ENCODE results near the gene AQP5. TPM values are rescaled to one million over a fixed set of nuclear protein-coding genes. Genes with fewer than 3 reads are reported as not detected.

The AQP5 gene
- total RNA-seq, 1 donor from 2014 or later, result not detected

DNA sequence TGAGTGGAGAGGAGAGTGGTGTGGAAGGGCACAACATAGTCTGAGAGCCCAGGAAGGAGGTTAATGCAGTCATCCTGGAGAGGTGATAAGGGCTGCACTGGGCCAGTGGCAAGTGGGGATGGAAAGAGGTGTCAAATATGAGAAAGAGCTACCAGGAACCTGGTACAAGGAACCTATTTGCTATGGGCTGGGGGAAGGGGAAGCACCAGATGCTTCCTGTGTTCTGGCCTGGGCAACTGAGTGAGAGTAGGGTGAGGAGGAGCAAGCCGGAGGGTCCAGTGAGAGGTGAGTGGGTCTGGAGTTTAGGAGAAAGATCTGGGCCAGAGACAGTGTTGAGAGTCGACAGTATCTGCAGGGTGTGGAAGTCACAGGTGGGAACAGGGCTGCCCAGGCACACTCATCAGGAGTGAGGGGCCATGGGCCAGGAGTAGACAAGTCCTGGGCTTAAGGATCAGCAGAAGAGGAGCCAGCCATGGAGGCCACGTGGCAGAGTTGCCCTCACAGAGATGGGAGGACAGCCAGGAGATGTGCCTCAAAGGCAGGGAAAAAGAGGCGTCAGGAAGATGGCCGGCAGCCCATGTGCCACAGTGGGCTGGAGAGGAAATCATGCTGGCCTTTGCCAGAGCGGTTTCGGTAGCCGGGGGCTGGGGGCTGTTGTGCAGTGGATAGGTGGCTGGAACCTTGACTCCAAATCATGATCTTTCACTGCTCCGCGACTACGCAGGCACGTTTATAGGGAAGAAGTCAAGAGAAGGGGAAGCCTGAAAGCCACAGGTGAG is 8.2 kb downstream of the AQP5 start:
- TF ChIP-seq, protein P1, sequence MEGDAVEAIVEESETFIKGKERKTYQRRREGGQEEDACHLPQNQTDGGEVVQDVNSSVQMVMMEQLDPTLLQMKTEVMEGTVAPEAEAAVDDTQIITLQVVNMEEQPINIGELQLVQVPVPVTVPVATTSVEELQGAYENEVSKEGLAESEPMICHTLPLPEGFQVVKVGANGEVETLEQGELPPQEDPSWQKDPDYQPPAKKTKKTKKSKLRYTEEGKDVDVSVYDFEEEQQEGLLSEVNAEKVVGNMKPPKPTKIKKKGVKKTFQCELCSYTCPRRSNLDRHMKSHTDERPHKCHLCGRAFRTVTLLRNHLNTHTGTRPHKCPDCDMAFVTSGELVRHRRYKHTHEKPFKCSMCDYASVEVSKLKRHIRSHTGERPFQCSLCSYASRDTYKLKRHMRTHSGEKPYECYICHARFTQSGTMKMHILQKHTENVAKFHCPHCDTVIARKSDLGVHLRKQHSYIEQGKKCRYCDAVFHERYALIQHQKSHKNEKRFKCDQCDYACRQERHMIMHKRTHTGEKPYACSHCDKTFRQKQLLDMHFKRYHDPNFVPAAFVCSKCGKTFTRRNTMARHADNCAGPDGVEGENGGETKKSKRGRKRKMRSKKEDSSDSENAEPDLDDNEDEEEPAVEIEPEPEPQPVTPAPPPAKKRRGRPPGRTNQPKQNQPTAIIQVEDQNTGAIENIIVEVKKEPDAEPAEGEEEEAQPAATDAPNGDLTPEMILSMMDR (IDR thresholded peaks at IDR 0.05; ENCODE audit: partially characterized antibody, unreplicated experiment), result no peak
- peaks cover 13% of the 10 kb centered on the region for H3K4me1 Mint-ChIP-seq (ENCODE audit: low read depth, unreplicated experiment)
- no peak overlapping the region for H3K4me3 Mint-ChIP-seq (ENCODE audit: unreplicated experiment)

DNA sequence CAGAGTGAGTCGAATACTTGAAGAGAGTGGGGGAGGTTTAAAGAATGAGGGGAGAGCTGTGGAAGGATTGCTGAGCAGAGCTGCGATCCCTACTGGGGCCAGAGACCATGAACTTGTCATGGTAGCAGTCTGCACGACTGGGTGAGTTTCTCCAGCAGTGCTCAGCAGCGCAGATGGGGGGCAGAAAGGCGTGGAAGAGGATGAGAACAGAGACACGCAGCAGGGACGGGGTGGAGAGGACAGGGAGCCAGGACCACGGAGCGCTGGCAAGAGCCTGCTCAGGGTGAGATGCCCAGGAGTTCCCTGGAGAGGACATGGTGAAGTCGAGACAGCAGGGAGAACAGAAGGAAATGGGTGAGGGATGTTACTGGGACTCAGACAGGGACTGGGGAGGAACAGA is 9.0 kb downstream of the AQP5 start:
- peaks cover 10% of the 10 kb centered on the region for H3K9me3 Mint-ChIP-seq (ENCODE audit: unreplicated experiment)
- H3K27ac Mint-ChIP-seq (ENCODE audit: unreplicated experiment), result no peak overlapping the region
- H3K4me3 Mint-ChIP-seq (ENCODE audit: unreplicated experiment), result no peak overlapping the region
- no peak for DNase-seq
- TF ChIP-seq, protein P1 (IDR thresholded peaks at IDR 0.05; ENCODE audit: partially characterized antibody, unreplicated experiment), result no peak
- no peaks in the 10 kb centered on the region for H3K36me3 Mint-ChIP-seq (ENCODE audit: unreplicated experiment)
- peaks cover 15% of the 10 kb centered on the region for H3K4me1 Mint-ChIP-seq (ENCODE audit: low read depth, unreplicated experiment)
- no peaks in the 10 kb centered on the region for H3K27me3 Mint-ChIP-seq (ENCODE audit: unreplicated experiment)

More for the DNA sequence above, 8.2 kb downstream of the AQP5 start:
- peaks cover 10% of the 10 kb centered on the region for H3K9me3 Mint-ChIP-seq (ENCODE audit: unreplicated experiment)
- H3K27ac Mint-ChIP-seq (ENCODE audit: unreplicated experiment), result no peak overlapping the region
- no peak for DNase-seq
- H3K36me3 Mint-ChIP-seq (ENCODE audit: unreplicated experiment), result no peaks in the 10 kb centered on the region
- no peaks in the 10 kb centered on the region for H3K27me3 Mint-ChIP-seq (ENCODE audit: unreplicated experiment)

DNA sequence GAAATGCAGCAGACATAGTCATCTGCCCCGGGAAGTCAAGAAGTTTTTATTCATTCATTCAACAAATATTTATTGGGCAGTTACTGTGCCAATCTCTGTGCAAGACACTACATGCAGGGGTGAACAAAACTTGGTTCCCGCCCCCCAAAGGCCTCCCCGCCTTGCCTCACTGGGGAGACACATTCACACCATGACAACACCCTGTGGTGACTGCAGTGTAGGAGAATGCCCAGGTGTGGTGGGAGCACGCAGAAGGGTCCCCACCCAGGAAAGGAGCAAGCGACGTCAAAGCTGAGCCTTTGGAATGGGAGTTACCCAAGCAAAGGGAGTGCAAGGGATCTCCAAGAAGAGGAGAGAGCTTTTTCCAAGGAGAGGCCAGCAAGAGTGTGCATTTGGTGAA is 9.5 kb downstream of the AQP5 start:
- Mint-ChIP-seq H3K36me3 (ENCODE audit: unreplicated experiment) (no peaks in the 10 kb centered on the region), H3K27ac (ENCODE audit: unreplicated experiment) (no peak overlapping the region), H3K4me1 (ENCODE audit: low read depth, unreplicated experiment) (peaks cover 15% of the 10 kb centered on the region), H3K27me3 (ENCODE audit: unreplicated experiment) (no peaks in the 10 kb centered on the region), H3K4me3 (ENCODE audit: unreplicated experiment) (no peak overlapping the region), H3K9me3 (ENCODE audit: unreplicated experiment) (peaks cover 9% of the 10 kb centered on the region)
- TF ChIP-seq, protein P1 (IDR thresholded peaks at IDR 0.05; ENCODE audit: partially characterized antibody, unreplicated experiment), result no peak
- no peak for DNase-seq

DNA sequence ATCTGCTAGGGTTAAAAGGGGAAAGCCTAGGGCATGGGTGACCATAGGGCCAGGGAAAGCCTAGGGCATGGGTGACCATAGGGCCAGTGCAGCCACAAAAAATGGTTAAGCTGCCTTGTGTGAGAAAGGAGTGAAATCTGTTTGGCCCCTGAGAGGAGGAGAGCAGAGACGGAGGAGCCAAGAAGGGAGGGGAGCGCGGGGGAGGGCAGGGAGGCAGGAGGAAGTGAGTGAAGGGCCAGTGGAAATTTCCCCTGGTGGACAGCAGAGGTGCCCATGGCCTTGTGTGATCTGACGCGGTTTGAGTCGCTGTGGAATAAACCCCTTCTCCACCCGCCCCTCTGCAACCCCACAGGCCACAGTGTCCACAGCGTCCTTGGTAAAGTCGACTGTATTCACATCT is 10.5 kb downstream of the AQP5 start:
- Mint-ChIP-seq H3K27me3 (ENCODE audit: unreplicated experiment) (peaks cover 2% of the 10 kb centered on the region), H3K9me3 (ENCODE audit: unreplicated experiment) (peaks cover 5% of the 10 kb centered on the region), H3K4me1 (ENCODE audit: low read depth, unreplicated experiment) (peaks cover 17% of the 10 kb centered on the region), H3K4me3 (ENCODE audit: unreplicated experiment) (no peak overlapping the region), H3K27ac (ENCODE audit: unreplicated experiment) (no peak overlapping the region), H3K36me3 (ENCODE audit: unreplicated experiment) (no peaks in the 10 kb centered on the region)
- TF ChIP-seq, protein P1 (IDR thresholded peaks at IDR 0.05; ENCODE audit: partially characterized antibody, unreplicated experiment), result no peak
- DNase-seq, result no peak

DNA sequence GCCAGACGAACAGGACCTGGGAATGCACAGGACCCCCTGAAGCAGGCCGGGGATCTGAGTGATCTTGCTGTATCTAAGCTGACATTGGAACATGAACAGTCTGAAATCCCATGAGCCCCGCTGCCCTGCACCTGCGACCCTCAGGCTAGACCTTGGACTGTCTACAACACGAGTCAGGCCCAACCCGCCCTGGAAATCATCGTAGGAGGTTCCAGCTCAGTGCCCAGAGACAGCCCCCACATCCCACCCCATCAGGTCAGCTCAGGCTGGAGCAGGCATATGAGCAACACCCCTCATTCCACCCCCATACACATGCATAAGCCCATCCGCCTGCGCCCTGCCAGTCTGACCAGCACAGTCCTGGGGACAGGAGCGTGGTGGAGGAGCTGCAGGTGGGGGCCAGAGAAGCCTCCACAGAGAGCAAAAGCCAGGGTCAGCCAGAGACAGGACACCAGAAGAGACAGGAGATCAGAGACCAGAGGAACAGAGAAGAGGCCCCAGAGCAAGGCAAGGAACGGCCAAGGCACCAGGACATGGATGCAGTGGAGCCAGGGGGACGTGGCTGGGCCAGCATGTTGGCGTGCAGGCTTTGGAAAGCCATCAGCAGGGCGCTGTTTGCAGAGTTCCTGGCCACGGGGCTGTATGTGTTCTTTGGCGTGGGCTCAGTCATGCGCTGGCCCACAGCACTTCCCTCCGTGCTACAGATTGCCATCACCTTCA is 11.1 kb downstream of the AQP5 start, which contains the start of gene AQP6:
AQP6 (plus strand) TSS at position 307 of the 720 bp plus-strand sequence; CDS start at position 534, 227 bp downstream.
- DNase-seq, result no peak
- peak within 1 kb of the TSS; percentile 17 for H3K27ac Mint-ChIP-seq (ENCODE audit: unreplicated experiment)
- peaks cover 5% of the 10 kb centered on the region for H3K9me3 Mint-ChIP-seq (ENCODE audit: unreplicated experiment)
- peaks cover 2% of the 10 kb centered on the region for H3K27me3 Mint-ChIP-seq (ENCODE audit: unreplicated experiment)
- peaks cover 17% of the 10 kb centered on the region for H3K4me1 Mint-ChIP-seq (ENCODE audit: low read depth, unreplicated experiment)
- peak within 1 kb of the TSS; percentile 49 for H3K4me3 Mint-ChIP-seq (ENCODE audit: unreplicated experiment)
- TF ChIP-seq, protein P1 (IDR thresholded peaks at IDR 0.05; ENCODE audit: partially characterized antibody, unreplicated experiment), result no peak
- H3K36me3 Mint-ChIP-seq (ENCODE audit: unreplicated experiment), result no peaks in the 10 kb centered on the region
